Fibroblast of lung (primary cell): ENCODE results near the gene WRAP73. TPM values are rescaled to one million over a fixed set of nuclear protein-coding genes. Genes with fewer than 3 reads are reported as not detected.

Experiments used
- DNase-seq, 2 donors: peaks; one replicate each; pipeline versions ENCODE4 v3.0.0 to v3.0.0-alpha.2; 2010; ENCODE audit warnings: low read depth in 2 of 2
- H2AFZ ChIP-seq: 2 replicates; pipeline ENCODE4 v1.5.1; 2012; ENCODE audit warnings: low read length, control low read depth, inconsistent platforms
- H3K27ac ChIP-seq: 2 replicates; pipeline ENCODE4 v1.5.1; 2011; ENCODE audit warnings: low read length, control low read depth; ENCODE audit not compliant: insufficient read depth
- H3K27me3 ChIP-seq: 2 replicates; pipeline ENCODE4 v1.5.1; 2011; ENCODE audit warnings: mild to moderate bottlenecking, low read length; ENCODE audit not compliant: control insufficient read depth, insufficient read depth
- H3K36me3 ChIP-seq: 2 replicates; pipeline ENCODE4 v1.5.1; 2011; ENCODE audit warnings: low read length; ENCODE audit not compliant: control insufficient read depth, insufficient read depth
- H3K4me1 ChIP-seq: 2 replicates; pipeline ENCODE4 v1.5.1; 2011; ENCODE audit warnings: low read length; ENCODE audit not compliant: control insufficient read depth, insufficient read depth; ENCODE audit errors: extremely low read depth
- H3K4me2 ChIP-seq: 2 replicates; pipeline ENCODE4 v1.5.1; 2011; ENCODE audit warnings: low read length, control low read depth; ENCODE audit not compliant: insufficient read depth; ENCODE audit errors: extremely low read depth
- H3K4me3 ChIP-seq, 4 experiments: fragments of 200-600 bp in 1 of 4; sonication (generic) in 1 of 4; replicated peaks in 1 of 4; 2 replicates each; pipeline ENCODE4 v1.5.1; 2011 to 2016; ENCODE audit warnings: low read length in 4 of 4, low read depth in 3 of 4, mild to moderate bottlenecking in 3 of 4, control low read depth in 2 of 4, inconsistent platforms in 1 of 4, mixed read lengths in 1 of 4; ENCODE audit not compliant: insufficient read depth in 1 of 4; ENCODE audit errors: control extremely low read depth in 1 of 4
- H3K79me2 ChIP-seq: 2 replicates; pipeline ENCODE4 v1.5.1; 2012; ENCODE audit warnings: mild to moderate bottlenecking, low read length, inconsistent platforms; ENCODE audit not compliant: control insufficient read depth, insufficient read depth
- H3K9ac ChIP-seq: 2 replicates; pipeline ENCODE4 v1.5.1; 2011; ENCODE audit warnings: mild to moderate bottlenecking, low read length, control low read depth; ENCODE audit not compliant: insufficient read depth
- H3K9me3 ChIP-seq: 2 replicates; pipeline ENCODE4 v1.5.1; 2012; ENCODE audit warnings: low read depth, low read length; ENCODE audit not compliant: control insufficient read depth, insufficient read depth
- H4K20me1 ChIP-seq: 2 replicates; pipeline ENCODE4 v1.5.1; 2011; ENCODE audit warnings: low read length; ENCODE audit not compliant: control insufficient read depth, insufficient read depth; ENCODE audit errors: extremely low read depth
- EZH2 ChIP-seq: IDR thresholded peaks from 2 replicates; pipeline ENCODE4 v1.5.1; 2012; ENCODE audit warnings: low read length, control low read depth, mild to moderate bottlenecking; ENCODE audit errors: missing control alignments
- polyA plus RNA-seq, 2 donors: library from polyadenylated mRNA; depleted of rRNA in 1 of 2; stranded (reverse) in 1 of 2; unstranded in 1 of 2; fragments of >200 nt; gene quantifications; 2 replicates each; pipeline ENCODE4 v1.2.1, GENCODE V29; 2011 to 2012; ENCODE audit warnings: missing spikeins in 1 of 2
- total RNA-seq: library from RNA; depleted of rRNA; stranded (reverse); fragments of >200 nt; gene quantifications from 2 replicates; pipeline ENCODE4 v1.2.1, GENCODE V29; 2014
- TF ChIP-seq, protein P1 (sequence below), 2 donors: IDR thresholded peaks in 1 of 2; conservative IDR thresholded peaks in 1 of 2; 1 replicate in 1 of 2; 2 replicates in 1 of 2; pipeline ENCODE4 v1.5.1; 2011 to 2012; ENCODE audit warnings: low read length in 2 of 2, control low read depth in 1 of 2, inconsistent platforms in 1 of 2, low read depth in 1 of 2, mild to moderate bottlenecking in 1 of 2

WRAP73 gene
- total and polyA plus RNA-seq, 2 donors (not counting 1 experiment from before 2014, with no cell fraction given) = 12.0 to 15.0 TPM

DNA sequence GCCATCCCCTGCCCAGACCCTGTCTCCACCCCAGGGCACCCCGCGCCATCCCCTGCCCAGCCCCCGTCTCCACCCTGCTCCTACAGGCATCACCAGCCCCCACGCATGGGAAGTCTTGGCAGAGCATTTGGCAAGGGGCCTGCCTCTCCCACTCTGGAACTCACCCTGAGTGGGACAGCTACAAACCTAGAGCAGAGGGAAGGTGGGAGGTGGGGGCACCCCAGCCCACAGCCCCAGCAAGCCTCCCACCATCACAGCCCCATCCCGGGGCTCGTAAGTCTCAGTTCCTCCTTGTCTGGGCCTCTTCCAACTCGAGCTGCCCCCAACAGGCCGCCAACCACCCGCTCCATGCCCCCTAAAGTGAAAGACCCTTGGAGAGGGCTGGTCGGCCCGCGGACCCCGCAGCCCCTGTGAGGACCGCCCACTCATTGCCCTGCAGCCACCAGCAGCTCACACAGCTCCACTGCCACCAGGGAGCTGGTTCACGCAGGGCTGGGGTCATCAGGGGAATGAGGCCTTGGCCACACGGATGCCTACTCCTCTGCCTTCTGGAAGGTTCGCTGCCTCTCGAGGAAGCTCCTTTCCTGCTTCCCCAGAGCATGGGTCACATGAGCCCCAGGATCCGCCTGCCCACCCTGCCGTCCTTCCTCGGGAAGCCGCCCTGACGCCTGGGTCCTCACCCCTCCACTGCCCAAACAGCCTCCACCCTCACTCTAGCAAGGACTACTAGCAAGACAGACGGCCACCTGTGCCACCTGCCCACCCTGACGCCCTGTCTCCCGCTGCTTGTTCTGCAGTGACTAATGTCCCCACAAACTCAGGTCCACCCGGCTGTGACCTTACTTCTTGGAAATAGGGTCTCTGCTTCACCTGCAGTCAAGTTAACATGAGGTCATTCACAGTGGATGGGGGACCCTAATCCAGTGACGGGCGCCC is 53.0 kb downstream of the WRAP73 start:
- H3K36me3 ChIP-seq = no peaks in the 10 kb centered on the region
- no peaks in the 10 kb centered on the region for H3K9me3 ChIP-seq
- H2AFZ ChIP-seq = no peak overlapping the region
- H3K4me3 ChIP-seq = no peak overlapping the region
- H4K20me1 ChIP-seq = no peaks in the 10 kb centered on the region
- H3K79me2 ChIP-seq = no peaks in the 10 kb centered on the region
- H3K9ac ChIP-seq = no peak overlapping the region
- no peak overlapping the region for H3K27ac ChIP-seq
- DNase-seq = no peak
- no peaks in the 10 kb centered on the region for H3K27me3 ChIP-seq
- TF ChIP-seq EZH2 = no peak
- TF ChIP-seq, protein P1, sequence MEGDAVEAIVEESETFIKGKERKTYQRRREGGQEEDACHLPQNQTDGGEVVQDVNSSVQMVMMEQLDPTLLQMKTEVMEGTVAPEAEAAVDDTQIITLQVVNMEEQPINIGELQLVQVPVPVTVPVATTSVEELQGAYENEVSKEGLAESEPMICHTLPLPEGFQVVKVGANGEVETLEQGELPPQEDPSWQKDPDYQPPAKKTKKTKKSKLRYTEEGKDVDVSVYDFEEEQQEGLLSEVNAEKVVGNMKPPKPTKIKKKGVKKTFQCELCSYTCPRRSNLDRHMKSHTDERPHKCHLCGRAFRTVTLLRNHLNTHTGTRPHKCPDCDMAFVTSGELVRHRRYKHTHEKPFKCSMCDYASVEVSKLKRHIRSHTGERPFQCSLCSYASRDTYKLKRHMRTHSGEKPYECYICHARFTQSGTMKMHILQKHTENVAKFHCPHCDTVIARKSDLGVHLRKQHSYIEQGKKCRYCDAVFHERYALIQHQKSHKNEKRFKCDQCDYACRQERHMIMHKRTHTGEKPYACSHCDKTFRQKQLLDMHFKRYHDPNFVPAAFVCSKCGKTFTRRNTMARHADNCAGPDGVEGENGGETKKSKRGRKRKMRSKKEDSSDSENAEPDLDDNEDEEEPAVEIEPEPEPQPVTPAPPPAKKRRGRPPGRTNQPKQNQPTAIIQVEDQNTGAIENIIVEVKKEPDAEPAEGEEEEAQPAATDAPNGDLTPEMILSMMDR (conservative IDR thresholded peaks at IDR 0.05 in 1 of 2, IDR thresholded peaks at IDR 0.05 in 1 of 2; ENCODE audit: low read depth in 1 of 2, low read length in 2 of 2) = no peak
- no peaks in the 10 kb centered on the region for H3K4me1 ChIP-seq
- no peak overlapping the region for H3K4me2 ChIP-seq

- H3K36me3 ChIP-seq = no peaks in the 10 kb centered on the region
- H2AFZ ChIP-seq = no peak overlapping the region
- no peaks in the 10 kb centered on the region for H3K4me1 ChIP-seq
- H3K9me3 ChIP-seq = no peaks in the 10 kb centered on the region
- H3K4me2 ChIP-seq = no peak overlapping the region
- no peak for DNase-seq
- no peaks in the 10 kb centered on the region for H3K27me3 ChIP-seq
- H3K79me2 ChIP-seq = no peaks in the 10 kb centered on the region
- no peak overlapping the region for H3K27ac ChIP-seq
- H3K4me3 ChIP-seq = no peak overlapping the region
- no peaks in the 10 kb centered on the region for H4K20me1 ChIP-seq
- TF ChIP-seq, protein P1 (conservative IDR thresholded peaks at IDR 0.05 in 1 of 2, IDR thresholded peaks at IDR 0.05 in 1 of 2; ENCODE audit: low read depth in 1 of 2, low read length in 2 of 2) = no peak
- no peak for TF ChIP-seq EZH2
- H3K9ac ChIP-seq = no peak overlapping the region
These were observed 54.0 kb downstream of the WRAP73 start for GRCh38 chr1:3595949-3596348.

DNA sequence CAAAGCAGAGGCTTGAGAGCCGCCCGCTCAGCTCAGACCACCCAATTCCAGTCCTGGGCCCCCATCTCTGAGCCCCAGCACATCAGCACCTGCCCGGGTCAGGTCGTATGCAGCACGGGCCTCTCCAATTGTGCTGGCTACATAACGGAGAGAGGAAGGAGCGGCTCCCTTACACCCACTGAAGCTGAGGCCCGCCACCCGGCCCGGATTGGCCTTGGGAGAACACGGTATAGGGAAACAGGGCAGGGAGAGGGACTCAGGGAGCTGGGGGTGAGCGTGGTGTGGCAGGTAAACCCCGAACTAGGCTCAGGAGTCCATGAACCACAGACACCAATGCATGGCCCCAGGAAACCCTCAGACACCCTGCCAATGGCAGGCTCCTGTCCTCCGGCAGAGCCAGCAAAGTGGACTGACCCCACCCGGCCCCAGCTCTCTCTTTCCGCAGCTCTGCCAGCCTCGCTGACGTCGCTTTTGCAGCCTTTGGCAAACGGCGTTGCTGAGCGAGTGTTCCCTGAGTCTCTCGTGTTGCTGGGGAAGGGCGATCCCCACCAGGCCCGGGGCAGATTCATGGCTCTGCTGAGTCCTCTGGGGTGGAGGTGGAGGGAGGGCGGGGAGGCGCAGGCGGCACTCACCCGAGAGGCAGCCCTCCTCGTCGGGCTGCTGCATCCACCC is 55.1 kb downstream of the WRAP73 start:
- no peaks in the 10 kb centered on the region for H3K27me3 ChIP-seq
- DNase-seq = no peak
- H3K4me2 ChIP-seq = no peak overlapping the region

More for the DNA sequence above, 55.1 kb downstream of the WRAP73 start:
- TF ChIP-seq, protein P1 (conservative IDR thresholded peaks at IDR 0.05 in 1 of 2, IDR thresholded peaks at IDR 0.05 in 1 of 2; ENCODE audit: low read depth in 1 of 2, low read length in 2 of 2) = no peak
- no peak for TF ChIP-seq EZH2
- Histone ChIP-seq H4K20me1 (no peaks in the 10 kb centered on the region), H3K36me3 (no peaks in the 10 kb centered on the region), H3K27ac (no peak overlapping the region), H3K9me3 (no peaks in the 10 kb centered on the region), H3K4me1 (no peaks in the 10 kb centered on the region), H3K9ac (no peak overlapping the region), H3K79me2 (no peaks in the 10 kb centered on the region), H3K4me3 (no peak overlapping the region), H2AFZ (no peak overlapping the region)
